ENCODE results near the gene TMPRSS11F. TPM values are rescaled to one million over a fixed set of nuclear protein-coding genes. Genes with fewer than 3 reads are reported as not detected.

Gene TMPRSS11F
- polyA plus RNA-seq, 1 donor from 2014 or later = not detected

DNA sequence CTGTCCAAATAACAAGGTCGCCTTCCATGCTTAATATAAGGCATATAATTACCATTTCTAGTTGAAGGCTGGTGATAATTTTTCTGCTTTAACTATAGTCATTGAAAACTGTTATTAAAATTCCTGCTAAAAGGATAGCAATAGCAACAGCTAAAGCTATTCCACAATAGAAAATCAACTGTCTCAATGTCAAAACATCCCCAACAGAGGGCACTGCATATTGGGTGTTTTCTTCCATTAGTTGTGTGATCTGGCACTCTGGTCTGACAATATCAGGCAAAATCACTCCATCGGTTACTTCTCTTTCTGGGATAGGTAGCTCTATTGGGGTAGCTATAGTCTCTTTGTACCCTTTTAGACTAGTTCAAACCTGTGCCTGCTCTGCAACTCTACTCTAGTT lies 53.5 kb downstream of the TMPRSS11F start:
- TF ChIP-seq SMC3 (conservative IDR thresholded peaks at IDR 0.05; ENCODE audit: poor library complexity) = no peak
- TF ChIP-seq, protein P1, sequence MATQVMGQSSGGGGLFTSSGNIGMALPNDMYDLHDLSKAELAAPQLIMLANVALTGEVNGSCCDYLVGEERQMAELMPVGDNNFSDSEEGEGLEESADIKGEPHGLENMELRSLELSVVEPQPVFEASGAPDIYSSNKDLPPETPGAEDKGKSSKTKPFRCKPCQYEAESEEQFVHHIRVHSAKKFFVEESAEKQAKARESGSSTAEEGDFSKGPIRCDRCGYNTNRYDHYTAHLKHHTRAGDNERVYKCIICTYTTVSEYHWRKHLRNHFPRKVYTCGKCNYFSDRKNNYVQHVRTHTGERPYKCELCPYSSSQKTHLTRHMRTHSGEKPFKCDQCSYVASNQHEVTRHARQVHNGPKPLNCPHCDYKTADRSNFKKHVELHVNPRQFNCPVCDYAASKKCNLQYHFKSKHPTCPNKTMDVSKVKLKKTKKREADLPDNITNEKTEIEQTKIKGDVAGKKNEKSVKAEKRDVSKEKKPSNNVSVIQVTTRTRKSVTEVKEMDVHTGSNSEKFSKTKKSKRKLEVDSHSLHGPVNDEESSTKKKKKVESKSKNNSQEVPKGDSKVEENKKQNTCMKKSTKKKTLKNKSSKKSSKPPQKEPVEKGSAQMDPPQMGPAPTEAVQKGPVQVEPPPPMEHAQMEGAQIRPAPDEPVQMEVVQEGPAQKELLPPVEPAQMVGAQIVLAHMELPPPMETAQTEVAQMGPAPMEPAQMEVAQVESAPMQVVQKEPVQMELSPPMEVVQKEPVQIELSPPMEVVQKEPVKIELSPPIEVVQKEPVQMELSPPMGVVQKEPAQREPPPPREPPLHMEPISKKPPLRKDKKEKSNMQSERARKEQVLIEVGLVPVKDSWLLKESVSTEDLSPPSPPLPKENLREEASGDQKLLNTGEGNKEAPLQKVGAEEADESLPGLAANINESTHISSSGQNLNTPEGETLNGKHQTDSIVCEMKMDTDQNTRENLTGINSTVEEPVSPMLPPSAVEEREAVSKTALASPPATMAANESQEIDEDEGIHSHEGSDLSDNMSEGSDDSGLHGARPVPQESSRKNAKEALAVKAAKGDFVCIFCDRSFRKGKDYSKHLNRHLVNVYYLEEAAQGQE (IDR thresholded peaks at IDR 0.05; ENCODE audit: borderline replicate concordance) = no peak
- TF ChIP-seq EP300 (conservative IDR thresholded peaks at IDR 0.05; ENCODE audit: poor library complexity, severe bottlenecking) = no peak
- TF ChIP-seq TAF1 (IDR thresholded peaks at IDR 0.05; ENCODE audit: low read depth) = no peak
- no peak for TF ChIP-seq MXI1 (conservative IDR thresholded peaks at IDR 0.05; ENCODE audit: poor library complexity, severe bottlenecking)
- TF ChIP-seq, protein P2, sequence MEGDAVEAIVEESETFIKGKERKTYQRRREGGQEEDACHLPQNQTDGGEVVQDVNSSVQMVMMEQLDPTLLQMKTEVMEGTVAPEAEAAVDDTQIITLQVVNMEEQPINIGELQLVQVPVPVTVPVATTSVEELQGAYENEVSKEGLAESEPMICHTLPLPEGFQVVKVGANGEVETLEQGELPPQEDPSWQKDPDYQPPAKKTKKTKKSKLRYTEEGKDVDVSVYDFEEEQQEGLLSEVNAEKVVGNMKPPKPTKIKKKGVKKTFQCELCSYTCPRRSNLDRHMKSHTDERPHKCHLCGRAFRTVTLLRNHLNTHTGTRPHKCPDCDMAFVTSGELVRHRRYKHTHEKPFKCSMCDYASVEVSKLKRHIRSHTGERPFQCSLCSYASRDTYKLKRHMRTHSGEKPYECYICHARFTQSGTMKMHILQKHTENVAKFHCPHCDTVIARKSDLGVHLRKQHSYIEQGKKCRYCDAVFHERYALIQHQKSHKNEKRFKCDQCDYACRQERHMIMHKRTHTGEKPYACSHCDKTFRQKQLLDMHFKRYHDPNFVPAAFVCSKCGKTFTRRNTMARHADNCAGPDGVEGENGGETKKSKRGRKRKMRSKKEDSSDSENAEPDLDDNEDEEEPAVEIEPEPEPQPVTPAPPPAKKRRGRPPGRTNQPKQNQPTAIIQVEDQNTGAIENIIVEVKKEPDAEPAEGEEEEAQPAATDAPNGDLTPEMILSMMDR (IDR thresholded peaks at IDR 0.05; ENCODE audit: poor library complexity, severe bottlenecking) = no peak
- no peak for TF ChIP-seq POLR2AphosphoS5 (IDR thresholded peaks at IDR 0.05)
- no peak for TF ChIP-seq EZH2 (IDR thresholded peaks at IDR 0.05; ENCODE audit: borderline replicate concordance, insufficient read depth, low read length, poor library complexity, severe bottlenecking)
- TF ChIP-seq RAD21 (conservative IDR thresholded peaks at IDR 0.05) = no peak
- Histone ChIP-seq H3K9ac (ENCODE audit: low read length) (no peak overlapping the region), H3K4me3 (ENCODE audit: low read length) (no peak overlapping the region), H3K79me2 (replicated peaks; ENCODE audit: insufficient read depth, low read length) (no peaks in the 10 kb centered on the region), H2AFZ (ENCODE audit: low read depth, low read length) (no peak overlapping the region), H3K4me2 (ENCODE audit: low read length) (no peak overlapping the region), H3K27me3 (ENCODE audit: insufficient read depth, low read depth, low read length) (no peaks in the 10 kb centered on the region), H3K9me2 (ENCODE audit: insufficient read depth, low read length) (no peaks in the 10 kb centered on the region), H3K9me3 (ENCODE audit: low read length) (no peaks in the 10 kb centered on the region), H4K20me1 (ENCODE audit: insufficient read depth) (no peaks in the 10 kb centered on the region), H3F3A (ENCODE audit: insufficient read depth, low read length, poor library complexity, severe bottlenecking) (no peaks in the 10 kb centered on the region), H3K27ac (ENCODE audit: low read length) (no peak overlapping the region), H3K36me3 (ENCODE audit: insufficient read depth, low read length) (no peaks in the 10 kb centered on the region)

DNA sequence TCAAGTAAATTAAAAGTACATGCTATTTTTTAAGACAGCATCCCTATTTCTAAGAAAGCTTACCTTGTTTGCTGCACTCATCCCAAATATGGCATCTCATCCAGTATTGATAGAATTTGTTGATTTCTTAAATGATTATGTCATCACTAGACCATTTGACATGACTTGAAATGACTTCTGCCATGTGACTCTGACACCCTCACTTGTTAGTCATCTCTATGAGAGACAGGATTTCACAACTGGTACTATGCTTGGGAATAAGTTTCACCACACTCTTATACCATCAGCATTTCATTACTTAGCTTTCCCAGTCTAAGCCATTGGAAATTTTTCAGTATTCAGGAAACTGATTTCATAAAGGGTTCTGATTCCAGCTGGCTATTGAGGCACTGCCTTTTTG lies 55.3 kb downstream of the TMPRSS11F start:
- Histone ChIP-seq H3K27ac (ENCODE audit: low read length) (no peak overlapping the region), H3K9ac (ENCODE audit: low read length) (no peak overlapping the region), H2AFZ (ENCODE audit: low read depth, low read length) (no peak overlapping the region), H3K36me3 (ENCODE audit: insufficient read depth, low read length) (no peaks in the 10 kb centered on the region), H3K4me2 (ENCODE audit: low read length) (no peak overlapping the region), H3K4me3 (ENCODE audit: low read length) (no peak overlapping the region), H4K20me1 (ENCODE audit: insufficient read depth) (no peaks in the 10 kb centered on the region), H3K27me3 (ENCODE audit: insufficient read depth, low read depth, low read length) (no peaks in the 10 kb centered on the region), H3K79me2 (replicated peaks; ENCODE audit: insufficient read depth, low read length) (no peaks in the 10 kb centered on the region), H3K9me3 (ENCODE audit: low read length) (no peaks in the 10 kb centered on the region), H3K9me2 (ENCODE audit: insufficient read depth, low read length) (no peaks in the 10 kb centered on the region), H3F3A (ENCODE audit: insufficient read depth, low read length, poor library complexity, severe bottlenecking) (no peaks in the 10 kb centered on the region)
- TF ChIP-seq EP300 (conservative IDR thresholded peaks at IDR 0.05; ENCODE audit: poor library complexity, severe bottlenecking) (no peak), MXI1 (conservative IDR thresholded peaks at IDR 0.05; ENCODE audit: poor library complexity, severe bottlenecking) (no peak), SMC3 (conservative IDR thresholded peaks at IDR 0.05; ENCODE audit: poor library complexity) (no peak), EZH2 (IDR thresholded peaks at IDR 0.05; ENCODE audit: borderline replicate concordance, insufficient read depth, low read length, poor library complexity, severe bottlenecking) (no peak), RAD21 (conservative IDR thresholded peaks at IDR 0.05) (no peak), POLR2AphosphoS5 (IDR thresholded peaks at IDR 0.05) (no peak), TAF1 (IDR thresholded peaks at IDR 0.05; ENCODE audit: low read depth) (no peak)
- TF ChIP-seq, protein P2 (IDR thresholded peaks at IDR 0.05; ENCODE audit: poor library complexity, severe bottlenecking) = no peak
- TF ChIP-seq, protein P1 (IDR thresholded peaks at IDR 0.05; ENCODE audit: borderline replicate concordance) = no peak

Measured in neural cell (in vitro differentiated cells).